Muscle of leg (tissue), 11 donors: ENCODE data around the gene CENATAC. TPM values are rescaled to one million over a fixed set of nuclear protein-coding genes. Genes with fewer than 3 reads are reported as not detected.
A peak's percentile ranks its signal among the peaks of the same experiment; 100 is the strongest.
"Not testable (repeated sequence)": the region's sequence is repeated elsewhere in the genome, so short reads cannot be mapped to it uniquely, and the experiment has no call there.

Source experiments
- DNase-seq: peaks from one replicate; pipeline ENCODE4 v3.0.0; 2013
- H3K27ac ChIP-seq: one replicate; pipeline ENCODE4 v1.5.1; 2013; ENCODE audit warnings: mild to moderate bottlenecking, low read length, control low read depth
- H3K27me3 ChIP-seq: one replicate; pipeline ENCODE4 v1.6.1; 2013; ENCODE audit warnings: low read length; ENCODE audit not compliant: control insufficient read depth, insufficient read depth
- H3K36me3 ChIP-seq: one replicate; pipeline ENCODE4 v1.6.1; 2013; ENCODE audit warnings: low read length; ENCODE audit not compliant: control insufficient read depth, insufficient read depth
- H3K4me1 ChIP-seq: one replicate; pipeline ENCODE4 v1.6.1; 2013; ENCODE audit warnings: low read length; ENCODE audit not compliant: control insufficient read depth, insufficient read depth
- H3K4me3 ChIP-seq: one replicate; pipeline ENCODE4 v1.5.1; 2013; ENCODE audit warnings: low read length, control low read depth
- H3K9me3 ChIP-seq: replicated peaks from 2 replicates; pipeline ENCODE4 v1.6.1; 2013; ENCODE audit warnings: low read depth, low read length; ENCODE audit not compliant: control insufficient read depth
- WGBS: methylation state at CpG from one replicate; pipeline ENCODE4 v1.1.5; 2013; ENCODE audit warnings: missing lambda C conversion rate; ENCODE audit not compliant: insufficient coverage; 5-methylcytosine and 5-hydroxymethylcytosine counted together
- polyA plus RNA-seq, 8 donors: library from polyadenylated mRNA; unstranded; fragments of 120-200 nt; gene quantifications; one replicate each; pipeline versions ENCODE4 v1.2.1 to v1.2.3, GENCODE V29; 2013; ENCODE audit warnings: inconsistent platforms in 1 of 8, low replicate concordance in 1 of 8; ENCODE audit not compliant: insufficient read length in 8 of 8, insufficient read depth in 1 of 8
- total RNA-seq: library from RNA; stranded (reverse); fragments of 120-200 nt; gene quantifications from one replicate; pipeline ENCODE4 v1.2.4, GENCODE V29; 2013

The CENATAC gene
- total and polyA plus RNA-seq, 9 donors = 8.5 to 25.0 (median 12.5) TPM

- H3K27ac ChIP-seq = no peak overlapping the region
- 89% methylated on average over 3 of the region's 5 CpGs for WGBS
- no peaks in the 10 kb centered on the region for H3K27me3 ChIP-seq
- no peaks in the 10 kb centered on the region for H3K36me3 ChIP-seq
- no peaks in the 10 kb centered on the region for H3K4me1 ChIP-seq
- DNase-seq = no peak
- H3K4me3 ChIP-seq = no peak overlapping the region
- no peaks in the 10 kb centered on the region for H3K9me3 ChIP-seq
Observed at GRCh38 chr11:118988280-118988679, 9.7 kb upstream of the CENATAC start.

- H3K4me1 ChIP-seq, H3K27me3 ChIP-seq, H3K27ac ChIP-seq, H3K9me3 ChIP-seq, DNase-seq, H3K4me3 ChIP-seq, H3K36me3 ChIP-seq: not testable (repeated sequence)
- WGBS = 90% methylated on average over 19 of the region's 44 CpGs
Observed at GRCh38 chr11:118991486-118992038, 6.4 kb upstream of the CENATAC start.

GRCh38 chr11:118996926-118997626 lies 862 bp upstream of the CENATAC start:
- Histone ChIP-seq H3K27ac (peak overlapping the region; percentile 65), H3K4me3 (peak overlapping the region; percentile 79), H3K4me1 (peaks cover 17% of the 10 kb centered on the region), H3K36me3 (peaks cover 15% of the 10 kb centered on the region), H3K9me3 (no peaks in the 10 kb centered on the region), H3K27me3 (no peaks in the 10 kb centered on the region)
- WGBS = 13% methylated on average over 19 of the region's 22 CpGs
- DNase-seq = peak; percentile 37

GRCh38 chr11:118998388-118998717 lies 415 bp downstream of the CENATAC start:
- Histone ChIP-seq H3K27ac (peak overlapping the region; percentile 37), H3K36me3 (peaks cover 26% of the 10 kb centered on the region), H3K27me3 (no peaks in the 10 kb centered on the region), H3K4me1 (peaks cover 17% of the 10 kb centered on the region), H3K4me3 (peak overlapping the region; percentile 79), H3K9me3 (no peaks in the 10 kb centered on the region)
- 5% methylated on average over 15 of the region's 19 CpGs for WGBS
- DNase-seq = no peak

GRCh38 chr11:118998822-118999221 lies 884 bp downstream of the CENATAC start:
- H3K4me1 ChIP-seq = peaks cover 17% of the 10 kb centered on the region
- 77% methylated on average over 3 of the region's 6 CpGs for WGBS
- H3K9me3 ChIP-seq = no peaks in the 10 kb centered on the region
- H3K27ac ChIP-seq = no peak overlapping the region
- peaks cover 28% of the 10 kb centered on the region for H3K36me3 ChIP-seq
- peak overlapping the region; percentile 79 for H3K4me3 ChIP-seq
- H3K27me3 ChIP-seq = no peaks in the 10 kb centered on the region
- no peak for DNase-seq

GRCh38 chr11:119000906-119001305 lies 3.0 kb downstream of the CENATAC start:
- WGBS = no CpG with 5 or more reads among the region's 1 CpG
- Histone ChIP-seq H3K9me3 (no peaks in the 10 kb centered on the region), H3K36me3 (peaks cover 32% of the 10 kb centered on the region), H3K27me3 (no peaks in the 10 kb centered on the region), H3K27ac (no peak overlapping the region), H3K4me3 (no peak overlapping the region), H3K4me1 (peaks cover 17% of the 10 kb centered on the region)
- no peak for DNase-seq

GRCh38 chr11:119006656-119007055 lies 8.7 kb downstream of the CENATAC start:
- Histone ChIP-seq H3K27me3 (no peaks in the 10 kb centered on the region), H3K4me3 (no peak overlapping the region), H3K27ac (no peak overlapping the region), H3K9me3 (no peaks in the 10 kb centered on the region), H3K36me3 (peaks cover 55% of the 10 kb centered on the region), H3K4me1 (no peaks in the 10 kb centered on the region)
- DNase-seq = no peak
- WGBS = no CpG with 5 or more reads among the region's 4 CpGs

GRCh38 chr11:119011476-119012053 lies 13.6 kb downstream of the CENATAC start:
- H3K27ac ChIP-seq = no peak overlapping the region
- H3K4me3 ChIP-seq = no peak overlapping the region
- peaks cover 5% of the 10 kb centered on the region for H3K4me1 ChIP-seq
- no peaks in the 10 kb centered on the region for H3K27me3 ChIP-seq
- H3K36me3 ChIP-seq = peaks cover 76% of the 10 kb centered on the region
- no peaks in the 10 kb centered on the region for H3K9me3 ChIP-seq
- DNase-seq = no peak
- WGBS = 67% methylated on average over 2 of the region's 6 CpGs

- no peaks in the 10 kb centered on the region for H3K27me3 ChIP-seq
- H3K36me3 ChIP-seq = peaks cover 68% of the 10 kb centered on the region
- H3K27ac ChIP-seq = no peak overlapping the region
- H3K4me3 ChIP-seq = no peak overlapping the region
- no peak for DNase-seq
- H3K9me3 ChIP-seq = no peaks in the 10 kb centered on the region
- WGBS = no CpG with 5 or more reads among the region's 3 CpGs
- H3K4me1 ChIP-seq = peaks cover 12% of the 10 kb centered on the region
Observed at GRCh38 chr11:119012629-119013170, 14.8 kb downstream of the CENATAC start.

- no peak overlapping the region for H3K4me3 ChIP-seq
- no peak overlapping the region for H3K27ac ChIP-seq
- 90% methylated on average over 12 of the region's 17 CpGs for WGBS
- peaks cover 64% of the 10 kb centered on the region for H3K36me3 ChIP-seq
- no peaks in the 10 kb centered on the region for H3K27me3 ChIP-seq
- no peaks in the 10 kb centered on the region for H3K9me3 ChIP-seq
- DNase-seq = no peak
- peaks cover 12% of the 10 kb centered on the region for H3K4me1 ChIP-seq
Observed at GRCh38 chr11:119014209-119014924, 16.4 kb downstream of the CENATAC start.
